HK-2 (cell line): ENCODE results near the gene MYBBP1A.
"Not testable (repeated sequence)": the region's sequence is repeated elsewhere in the genome, so short reads cannot be mapped to it uniquely, and the experiment has no call there.

Experiments used
- DNase-seq: peaks from one replicate; pipeline ENCODE4 v3.0.0-alpha.2; 2018; ENCODE audit not compliant: unreplicated experiment

Gene MYBBP1A

DNA sequence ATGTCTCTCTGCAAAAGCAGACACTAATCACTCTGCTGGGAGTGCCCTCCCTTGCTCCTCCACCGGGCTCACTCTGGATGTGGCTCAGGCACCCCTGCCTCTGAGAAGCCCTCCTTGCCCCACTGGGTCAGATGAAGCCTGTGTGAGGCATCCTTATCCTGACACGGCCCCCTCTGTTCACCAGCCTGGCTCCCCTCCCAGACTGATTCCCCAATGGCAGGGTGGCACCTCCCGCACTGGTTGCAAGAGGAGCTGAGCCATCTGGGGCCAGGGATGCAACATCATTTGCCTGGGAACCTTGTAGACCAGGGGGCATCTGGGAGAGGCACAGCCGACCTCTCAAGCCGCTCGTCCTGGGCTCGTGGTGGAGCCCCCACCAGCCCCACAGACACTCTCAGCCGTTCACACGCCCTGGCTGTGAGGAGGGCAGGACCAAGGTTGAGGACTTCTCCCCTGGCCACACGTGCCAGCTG, 35.8 kb upstream of the MYBBP1A start:
- DNase-seq: no peak

DNA sequence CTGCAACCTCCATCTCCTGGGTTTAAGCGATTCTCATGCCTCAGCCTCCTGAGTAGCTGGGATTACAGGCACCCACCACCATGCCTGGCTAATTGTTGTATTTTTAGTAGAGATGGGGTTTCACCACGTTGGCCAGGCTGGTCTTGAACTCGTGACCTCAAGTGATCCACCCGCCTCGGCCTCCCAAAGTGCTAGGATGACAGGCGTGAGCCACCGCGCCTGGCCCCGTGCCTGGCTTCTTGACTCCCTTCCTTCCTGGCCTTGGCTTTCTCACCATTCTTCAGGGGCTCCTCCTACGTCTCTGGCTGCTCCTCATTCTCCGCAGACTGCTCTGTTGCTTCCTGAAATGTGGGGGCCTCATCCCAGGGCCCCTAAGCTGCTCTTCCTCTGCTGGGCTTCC, 34.9 kb upstream of the MYBBP1A start:
- DNase-seq: not testable (repeated sequence)

DNA sequence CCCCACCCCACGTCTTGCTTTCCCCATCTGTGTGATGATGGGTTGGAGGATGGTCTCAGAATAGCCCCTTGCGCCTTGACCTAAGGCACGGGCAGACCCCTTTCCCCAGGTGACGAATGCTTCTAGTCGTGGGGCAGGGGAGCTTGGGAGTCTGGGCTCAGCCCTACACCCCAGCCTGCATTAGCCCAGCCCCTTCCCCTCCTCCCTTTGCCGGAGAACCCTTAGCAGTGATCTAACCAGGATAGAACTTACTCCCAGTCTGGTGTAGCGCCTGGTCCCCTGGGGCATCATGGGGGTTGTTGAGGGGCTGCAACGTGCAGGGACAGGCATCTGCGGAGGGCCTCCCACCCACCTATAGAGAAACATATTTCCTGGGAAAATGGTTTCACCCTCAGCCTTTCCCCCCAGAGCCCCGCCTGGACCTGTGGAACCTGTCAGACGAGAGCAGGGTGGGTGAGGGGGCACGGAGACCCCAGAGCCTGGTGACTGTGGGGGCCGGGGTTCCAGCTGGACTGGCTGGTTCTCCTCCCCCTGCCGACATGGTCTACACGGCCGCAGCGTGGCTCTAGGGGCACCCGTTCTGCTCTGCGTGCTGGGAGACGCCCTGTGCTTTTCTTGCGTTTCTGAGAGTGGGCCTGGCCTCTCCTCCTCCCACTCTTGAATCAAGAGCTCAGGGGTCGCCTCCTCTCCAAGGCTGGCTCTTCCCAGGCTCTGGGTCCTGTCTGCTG, 33.9 kb upstream of the MYBBP1A start:
- DNase-seq: no peak

- no peak for DNase-seq
Observed at GRCh38 chr17:4588391-4588790, 33.2 kb upstream of the MYBBP1A start.

- DNase-seq: no peak
Observed at GRCh38 chr17:4587803-4588202, 32.6 kb upstream of the MYBBP1A start.

DNA sequence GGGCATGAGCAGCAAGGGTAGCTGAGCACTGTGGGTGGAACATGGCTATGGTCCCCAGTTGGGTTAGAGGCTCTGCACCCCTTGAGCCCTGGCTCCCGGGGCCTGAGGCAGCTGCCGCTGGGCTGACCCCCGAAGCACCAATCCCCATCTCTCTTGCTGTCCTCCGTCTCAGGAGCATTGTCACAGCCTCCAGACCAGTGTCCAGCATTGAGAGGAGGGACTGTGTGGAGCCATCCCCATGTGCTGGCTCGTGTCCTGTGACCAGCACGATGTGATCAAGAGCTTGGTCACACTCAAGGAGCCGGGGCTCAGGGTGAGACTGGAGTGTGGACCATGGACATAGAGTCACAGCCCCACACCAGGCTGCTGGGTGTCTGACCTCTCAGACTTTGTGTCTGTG, 32.0 kb upstream of the MYBBP1A start:
- no peak for DNase-seq

DNA sequence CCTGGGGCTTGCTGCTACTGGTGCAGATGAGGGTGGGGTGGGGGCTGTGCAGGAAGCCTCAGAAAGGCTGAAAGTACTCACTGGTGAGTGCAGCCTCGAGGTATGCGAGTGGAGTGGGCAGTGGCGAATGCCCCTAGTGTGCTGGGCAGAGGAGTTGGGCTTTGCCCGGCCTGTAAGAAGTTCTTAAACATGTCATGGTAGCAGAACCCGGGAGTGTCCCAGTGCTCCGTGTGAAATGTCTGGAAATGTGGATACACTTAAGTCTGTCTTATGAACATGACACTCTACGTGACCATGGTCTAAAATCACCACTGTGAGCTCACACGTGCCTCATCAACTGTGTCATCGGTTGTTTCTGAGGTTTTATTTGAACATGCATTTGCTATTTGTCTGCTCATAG, 30.9 kb upstream of the MYBBP1A start:
- no peak for DNase-seq

GRCh38 chr17:4585638-4585994, 30.4 kb upstream of the MYBBP1A start:
- no peak for DNase-seq

- DNase-seq: no peak
Observed at GRCh38 chr17:4584917-4585637, 29.9 kb upstream of the MYBBP1A start.

DNA sequence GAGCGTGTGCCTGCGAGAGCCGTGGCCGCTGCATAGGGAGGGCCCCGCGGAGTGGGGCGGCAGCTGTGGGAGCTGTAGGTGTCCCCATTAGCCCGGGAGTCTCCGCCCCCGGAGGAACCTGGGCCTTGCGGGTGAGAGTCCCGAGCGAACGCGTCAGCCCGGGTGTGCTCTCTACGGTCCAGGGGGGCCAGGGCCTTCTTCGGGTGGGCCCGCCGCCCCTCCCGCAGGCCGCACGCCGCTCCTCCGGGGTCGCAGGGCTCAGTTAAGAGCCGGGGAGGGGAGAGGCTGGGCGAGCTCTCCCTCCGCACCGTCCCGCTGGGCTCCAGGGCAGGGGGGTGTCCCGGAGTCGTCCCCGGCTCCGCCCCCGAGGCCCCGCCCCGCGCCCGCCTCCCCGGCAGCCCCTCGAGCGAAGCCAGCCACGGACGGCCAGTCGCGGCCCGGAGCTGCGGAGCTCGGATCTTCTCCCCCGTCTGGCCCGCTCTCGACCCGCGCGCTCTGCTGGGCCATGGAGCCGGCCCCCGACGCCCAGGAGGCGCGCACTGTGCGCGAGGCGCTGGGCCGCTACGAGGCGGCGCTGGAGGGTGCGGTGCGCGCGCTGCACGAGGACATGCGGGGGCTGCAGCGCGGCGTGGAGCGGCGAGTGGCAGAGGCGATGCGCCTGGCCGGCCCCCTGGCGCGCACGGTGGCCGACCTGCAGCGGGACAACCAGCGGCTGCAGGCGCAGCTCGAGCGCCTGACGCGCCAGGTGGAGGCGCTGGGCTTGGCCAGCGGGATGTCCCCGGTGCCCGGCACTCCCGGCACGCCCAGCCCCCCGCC, 29.1 kb upstream of the MYBBP1A start, which contains the start of gene SMTNL2:
Gene SMTNL2, plus strand, starts transcription at position 429 of the 816 bp plus-strand sequence. Its CDS starts 77 bp downstream, at position 506.
- no peak for DNase-seq

GRCh38 chr17:4583782-4584100, 28.6 kb upstream of the MYBBP1A start:
- no peak for DNase-seq

DNA sequence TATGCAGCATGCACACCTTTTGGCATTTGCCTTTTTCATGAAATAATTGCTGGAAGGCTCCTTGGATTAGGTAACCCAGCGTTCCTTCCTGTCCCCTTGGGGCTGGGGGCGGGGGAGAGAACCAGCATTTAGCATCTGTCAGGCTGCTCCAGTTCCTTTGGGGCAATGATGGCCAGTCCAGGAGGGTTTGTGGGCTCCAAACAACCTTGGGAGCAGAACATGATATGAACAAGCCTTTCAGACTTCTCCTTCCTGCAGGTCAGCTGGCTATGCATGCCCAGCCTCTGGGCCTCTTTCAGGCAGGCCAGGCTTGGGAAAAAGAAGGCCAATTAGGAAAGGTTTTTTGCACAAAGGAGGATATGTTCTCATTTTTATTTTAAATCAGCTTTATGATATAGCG, 28.0 kb upstream of the MYBBP1A start:
- no peak for DNase-seq

DNA sequence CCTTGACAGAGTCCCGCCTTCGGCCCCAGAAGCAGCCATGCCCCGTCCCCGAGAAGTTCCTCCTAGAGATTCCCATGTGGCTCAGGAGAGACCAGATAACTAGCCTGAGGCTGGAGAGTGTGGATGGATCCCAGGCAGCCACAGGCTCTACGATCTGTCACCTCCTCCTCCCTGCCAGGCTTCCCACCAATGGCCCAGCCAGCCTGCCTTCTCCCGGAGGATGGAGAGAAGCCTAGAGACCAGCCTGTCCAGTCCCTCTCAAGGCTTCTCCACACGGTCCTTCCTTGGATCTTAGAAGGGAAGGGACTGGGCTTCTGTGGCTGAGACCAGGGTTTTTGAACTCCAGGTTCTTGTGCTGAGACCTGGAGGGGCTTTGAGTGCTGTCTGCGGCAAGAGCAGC, 27.5 kb upstream of the MYBBP1A start:
- DNase-seq: no peak

DNA sequence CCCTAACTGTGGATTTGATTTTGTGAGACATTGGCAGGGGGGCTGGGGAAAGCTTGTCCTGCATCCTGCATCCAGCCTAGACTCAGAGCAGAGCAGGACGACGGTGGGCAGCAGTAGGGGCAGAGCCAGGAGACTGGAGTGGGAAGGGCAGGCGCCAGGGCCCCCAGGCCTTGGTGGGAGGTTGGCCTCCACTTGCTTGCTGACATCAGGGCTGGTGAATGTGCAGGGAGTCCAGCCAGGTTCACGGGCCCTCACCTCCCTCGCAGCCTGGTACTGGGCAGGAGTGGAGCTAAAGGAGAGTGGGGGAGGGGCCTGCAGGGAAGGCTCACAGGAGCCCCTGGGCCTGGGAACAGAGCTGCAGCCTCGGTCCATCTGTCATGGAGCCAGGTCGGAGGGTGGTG, 26.9 kb upstream of the MYBBP1A start:
- DNase-seq: no peak

- no peak for DNase-seq
Observed at GRCh38 chr17:4580291-4580690, 25.1 kb upstream of the MYBBP1A start.

DNA sequence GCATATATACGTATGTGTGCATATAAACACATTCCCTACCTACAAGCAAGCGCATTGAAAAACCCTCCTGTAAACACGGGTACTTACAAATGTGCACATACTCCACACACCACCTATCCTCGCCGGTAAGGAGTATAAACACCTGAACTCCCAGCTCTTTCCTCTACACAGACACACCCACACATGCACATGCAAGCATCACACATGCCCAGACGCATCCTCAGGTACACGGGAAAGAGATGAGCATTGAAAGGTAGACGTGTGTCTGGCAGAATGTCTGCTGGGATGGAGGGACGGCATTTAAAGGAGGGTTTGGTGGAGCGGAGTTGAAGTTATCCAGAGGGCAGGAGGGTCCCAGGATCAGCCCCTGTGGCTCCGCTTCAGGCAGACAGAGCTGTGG, 24.5 kb upstream of the MYBBP1A start:
- no peak for DNase-seq

- DNase-seq: not testable (repeated sequence)
Observed at GRCh38 chr17:4578349-4578748, 23.2 kb upstream of the MYBBP1A start.

DNA sequence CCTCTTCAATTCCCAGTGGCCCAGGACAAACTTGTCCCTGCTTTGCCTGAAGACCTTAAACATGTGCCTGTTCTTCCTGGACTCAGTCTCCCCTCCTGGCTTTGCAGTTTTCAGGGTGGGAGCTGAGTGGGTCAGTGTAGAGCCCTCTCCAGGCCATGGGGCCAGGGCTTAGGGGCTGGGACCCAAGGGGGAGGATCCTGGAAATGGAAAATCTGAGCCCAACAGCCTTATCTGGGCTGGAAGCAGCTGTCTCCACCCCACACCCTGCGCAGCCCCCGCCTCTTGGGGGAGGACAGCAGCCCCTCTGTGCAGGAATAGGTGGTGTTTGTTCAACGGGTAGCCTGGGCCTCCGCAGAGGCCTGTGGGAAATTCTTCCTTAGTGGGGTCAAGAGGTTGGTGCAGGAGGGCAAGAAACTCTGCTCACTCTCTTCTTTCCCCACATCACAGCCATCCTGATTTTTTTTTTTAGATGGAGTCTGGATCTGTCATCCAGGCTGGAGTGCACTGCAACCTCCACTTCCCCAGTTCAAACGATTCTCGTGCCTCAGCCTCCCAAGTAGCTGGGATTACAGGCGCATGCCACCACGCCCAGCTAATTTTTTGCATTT, 22.3 kb upstream of the MYBBP1A start:
- DNase-seq: no peak

GRCh38 chr17:4576729-4577322, 21.6 kb upstream of the MYBBP1A start:
- no peak for DNase-seq

DNA sequence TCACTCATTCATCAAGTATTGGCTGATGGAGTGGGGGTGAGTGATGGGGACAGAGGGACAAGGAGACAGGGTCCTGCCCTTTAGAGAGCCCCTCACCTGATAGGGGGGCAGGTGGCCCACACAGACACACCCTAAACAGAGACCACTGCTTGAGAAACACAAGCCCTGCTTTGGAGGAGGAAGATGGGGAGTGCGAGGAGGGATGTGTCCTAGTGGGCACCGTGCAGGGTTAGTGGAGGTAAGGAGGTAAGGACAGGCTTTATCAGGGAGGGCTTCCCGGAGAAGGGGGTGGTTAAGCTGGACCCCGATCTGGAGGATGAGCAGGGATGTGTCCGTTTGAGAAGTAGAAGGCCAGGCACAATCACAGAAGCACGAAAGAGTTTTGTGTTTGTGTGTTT, 21.0 kb upstream of the MYBBP1A start:
- no peak for DNase-seq

DNA sequence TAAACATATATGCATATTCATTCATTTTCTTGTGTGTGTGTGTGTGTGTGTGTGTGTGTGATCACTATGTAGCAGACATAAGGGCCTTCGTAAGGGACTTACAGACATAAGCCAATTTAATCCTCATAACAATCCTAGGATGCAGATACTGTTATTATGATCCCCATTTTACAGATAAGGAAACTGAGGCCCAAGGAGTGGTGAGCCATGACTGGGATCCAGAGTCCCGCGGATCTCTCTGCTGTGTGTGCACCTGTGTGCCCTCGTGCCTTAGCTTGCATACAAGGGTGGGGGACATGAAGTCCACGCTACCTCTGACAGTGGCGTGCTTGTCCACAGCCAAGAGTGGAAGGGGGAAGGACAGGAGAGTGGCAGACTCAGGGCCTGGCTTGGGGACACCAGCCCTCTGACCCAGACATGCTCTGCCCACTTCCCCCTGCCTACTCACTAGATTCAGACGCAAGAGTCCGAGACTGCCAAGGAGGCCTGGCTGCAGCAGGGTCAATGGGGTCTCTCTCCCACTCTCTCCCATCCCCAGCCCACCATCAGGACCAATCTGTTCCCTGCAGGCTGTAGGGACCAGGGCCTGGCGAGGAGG, 19.4 kb upstream of the MYBBP1A start:
- no peak for DNase-seq
